Eye (tissue), 1 donor: ENCODE results near the gene KIF5C.

Experiments
- DNase-seq: peaks from one replicate; pipeline ENCODE4 v3.0.0-alpha.2; 2015

Gene KIF5C

GRCh38 chr2:148888003-148888501, 13.0 kb downstream of the KIF5C start:
- DNase-seq, result peak; percentile 72

DNA sequence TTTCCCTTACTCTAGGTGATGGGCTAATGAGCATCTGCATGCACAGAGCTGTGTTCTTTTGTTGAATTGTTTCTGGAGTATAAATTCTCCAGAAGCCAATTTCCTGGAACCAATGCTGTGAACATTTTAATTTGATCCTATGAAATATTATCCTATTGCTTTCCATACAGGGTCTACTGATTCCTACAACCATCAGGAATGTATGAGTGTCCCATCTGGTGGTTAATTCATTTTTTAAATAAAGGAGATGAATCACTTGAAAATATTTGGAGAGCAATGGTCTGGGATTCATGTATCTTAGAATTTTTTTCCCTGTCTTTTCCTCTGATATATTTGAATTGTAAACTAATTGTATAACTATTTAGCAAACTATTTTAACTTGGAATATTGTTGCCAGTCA, 14.0 kb downstream of the KIF5C start:
- DNase-seq, result no peak

DNA sequence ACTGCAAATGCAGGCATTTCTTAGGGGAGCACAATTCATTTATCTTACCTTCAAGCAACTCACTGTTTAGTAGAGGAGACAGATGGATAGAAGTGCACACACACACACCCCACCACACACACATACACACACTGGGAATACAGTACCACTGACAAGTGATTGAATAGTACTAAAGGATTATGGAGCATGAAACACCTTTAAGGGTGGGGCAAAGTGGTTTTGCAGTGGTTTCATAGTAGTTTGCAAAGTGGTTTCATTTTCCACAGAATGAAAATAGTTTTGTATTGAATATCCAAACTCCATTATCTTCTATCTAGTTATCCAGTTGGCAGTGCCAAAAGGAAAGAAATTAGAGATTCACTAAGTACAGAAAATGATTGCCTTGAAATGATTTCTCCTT, 18.9 kb downstream of the KIF5C start:
- no peak for DNase-seq

DNA sequence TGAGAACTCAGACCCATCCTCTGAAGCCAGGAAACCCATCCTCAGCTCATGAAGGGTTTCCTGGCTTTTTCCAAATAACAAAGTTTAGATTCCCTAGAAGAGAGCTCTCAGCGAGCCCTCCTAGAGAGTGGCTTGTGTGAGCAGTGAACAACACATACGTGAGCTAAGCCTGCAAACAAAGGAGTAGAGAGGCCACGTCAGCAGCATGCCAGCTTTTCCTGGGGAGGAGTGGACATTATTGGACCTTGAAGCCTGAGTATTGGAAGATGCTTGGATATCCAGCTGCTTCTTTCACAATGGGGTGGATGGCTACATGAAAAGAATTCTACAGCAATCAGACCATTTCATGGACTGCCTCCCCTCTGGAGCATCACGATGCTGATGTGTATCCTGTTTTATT, 21.1 kb downstream of the KIF5C start:
- DNase-seq, result no peak

DNA sequence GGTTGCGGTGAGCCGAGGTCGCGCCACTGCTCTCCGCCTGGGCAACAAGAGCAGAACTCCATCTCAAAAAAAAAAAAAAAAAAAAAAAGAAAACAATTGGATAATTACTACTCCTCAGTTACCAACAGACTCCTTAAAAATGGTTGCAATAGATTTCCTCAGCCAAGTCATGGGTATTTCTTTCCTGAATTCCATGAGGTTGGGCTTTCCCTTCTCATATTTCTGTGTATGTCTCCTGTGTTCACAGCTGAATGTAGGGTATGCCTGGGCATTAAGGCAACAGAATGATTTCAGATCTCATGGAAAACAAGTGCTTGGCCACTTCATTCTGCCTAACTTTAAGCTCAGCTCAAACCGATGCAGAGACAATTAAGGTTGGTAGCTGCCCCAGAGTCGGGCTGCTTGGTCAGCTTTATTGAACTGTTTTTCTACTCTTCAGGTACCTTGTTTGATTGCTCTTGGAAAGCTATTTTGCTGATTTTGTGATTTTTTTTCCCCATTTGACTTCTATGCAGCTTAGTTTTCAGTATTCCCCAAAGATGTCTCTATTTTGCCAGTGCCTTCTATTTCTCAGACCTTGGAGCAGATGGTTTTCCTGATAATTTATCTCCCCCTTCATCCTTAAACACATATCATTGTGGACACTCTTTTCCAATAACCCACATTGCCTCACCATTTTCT, 24.8 kb downstream of the KIF5C start:
- DNase-seq, result no peak

GRCh38 chr2:148900350-148900837, 25.4 kb downstream of the KIF5C start:
- DNase-seq, result peak; percentile 39

- peak; percentile 45 for DNase-seq
Measured at GRCh38 chr2:148901142-148901541, 26.1 kb downstream of the KIF5C start.

GRCh38 chr2:148902798-148903197, 27.8 kb downstream of the KIF5C start:
- no peak for DNase-seq

GRCh38 chr2:148903294-148903693, 28.3 kb downstream of the KIF5C start:
- DNase-seq, result no peak

DNA sequence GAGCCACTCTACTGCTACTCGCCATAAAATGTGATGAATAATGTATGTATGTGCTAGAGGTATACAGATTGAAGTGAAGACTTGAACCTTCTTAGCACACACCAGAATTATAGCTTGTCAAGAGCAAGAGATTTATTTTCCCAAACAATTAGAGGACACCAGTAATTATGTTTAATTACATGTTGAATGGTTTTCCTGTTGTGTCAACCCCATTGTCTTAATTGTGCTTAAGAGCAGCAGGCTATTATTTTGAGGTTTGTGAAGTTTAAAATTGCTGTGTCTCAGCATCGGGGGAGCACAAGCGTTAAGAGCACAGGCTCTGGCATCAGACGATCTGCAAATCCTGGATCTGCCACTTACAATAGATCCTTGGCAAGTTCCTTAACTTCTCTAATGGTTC, 29.0 kb downstream of the KIF5C start:
- no peak for DNase-seq

DNA sequence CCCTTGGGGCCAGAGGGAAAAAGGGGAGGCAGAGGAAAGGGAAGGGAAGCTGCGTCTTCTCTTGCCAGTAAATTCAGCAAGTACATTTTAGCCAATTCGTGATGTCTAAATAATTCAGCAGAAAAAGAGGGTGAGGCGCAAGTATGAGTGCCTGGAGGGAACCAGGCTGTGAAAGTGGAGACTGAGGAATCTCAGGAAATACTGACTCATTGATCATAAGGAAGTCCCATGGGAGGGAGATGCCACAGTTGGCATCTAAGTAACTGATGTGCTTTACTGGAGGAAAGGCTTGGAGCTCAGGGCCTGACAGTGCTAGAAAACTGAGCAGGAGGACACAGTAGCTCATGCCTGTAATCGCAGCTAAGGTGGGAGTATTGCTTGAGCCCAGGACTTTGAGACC, 31.1 kb downstream of the KIF5C start:
- DNase-seq, result no peak

DNA sequence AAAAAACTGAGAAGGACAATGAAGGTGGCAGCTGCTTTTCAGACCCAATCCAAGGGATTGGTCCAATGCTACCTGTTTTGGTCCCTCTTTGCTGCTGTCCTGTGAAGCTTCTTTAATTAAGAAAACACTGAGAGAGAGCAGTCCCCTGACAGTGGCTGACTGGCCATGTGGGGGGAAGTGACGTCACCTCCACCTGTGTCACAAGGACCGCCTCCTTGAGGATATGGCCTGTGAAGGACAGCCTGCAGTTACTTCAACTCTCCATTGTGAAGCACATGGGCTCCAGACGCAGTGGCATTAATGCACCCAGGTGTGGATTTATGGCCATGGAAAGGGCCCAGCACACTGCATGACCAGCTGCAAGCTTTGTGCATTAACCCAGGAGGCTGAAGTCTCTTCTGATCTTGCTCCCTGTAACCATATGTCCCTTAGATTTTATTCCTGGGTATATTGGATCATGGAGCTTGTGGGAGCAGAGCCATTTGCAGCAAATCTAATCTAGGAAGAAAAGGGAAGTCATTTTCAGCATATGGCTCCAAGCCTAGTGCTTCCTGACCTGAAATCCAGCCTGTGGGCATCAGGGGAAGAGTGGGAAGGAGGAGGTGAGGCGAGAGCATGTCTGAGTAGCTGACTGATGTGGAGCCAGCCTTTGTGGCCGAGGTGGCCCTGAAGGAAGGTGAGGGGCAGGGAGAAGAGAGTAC, 32.2 kb downstream of the KIF5C start:
- DNase-seq, result no peak

DNA sequence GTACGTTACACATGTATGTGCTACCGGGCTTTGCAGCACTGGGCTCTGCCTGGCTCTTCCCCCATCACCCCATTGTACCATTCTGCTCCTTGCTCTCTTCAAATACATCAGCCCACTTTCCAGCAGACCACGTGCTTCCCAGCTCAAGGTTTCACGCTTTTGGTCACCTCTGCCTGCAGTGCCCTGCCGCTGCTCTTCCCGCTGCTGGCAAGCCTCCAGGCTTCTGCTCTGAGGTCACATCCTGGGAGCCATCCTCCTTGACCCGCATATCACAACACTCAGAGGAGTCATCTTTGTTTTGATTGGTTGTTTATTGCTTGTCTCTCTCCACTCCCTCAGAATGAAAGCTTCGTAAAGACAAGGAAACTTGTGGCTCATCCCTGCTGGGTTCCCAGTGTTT, 34.1 kb downstream of the KIF5C start:
- no peak for DNase-seq

DNA sequence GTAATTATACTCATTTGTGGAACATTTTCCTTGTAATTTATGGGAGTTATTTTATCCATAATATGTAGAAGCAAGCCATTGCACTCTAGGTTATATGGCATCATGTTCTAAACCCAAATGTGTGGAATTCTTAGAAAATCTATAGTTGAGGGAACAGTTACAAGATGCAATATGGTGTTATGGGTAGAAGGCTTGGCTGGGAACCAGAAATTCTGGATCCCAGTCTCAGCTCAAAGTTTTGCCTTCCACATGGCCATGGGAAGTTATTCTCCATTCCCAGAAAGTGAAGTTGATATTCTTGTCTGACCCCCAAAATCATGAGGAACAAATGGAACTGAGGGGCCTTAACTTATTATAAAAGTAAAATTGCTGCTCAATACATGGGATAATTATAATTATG, 38.0 kb downstream of the KIF5C start:
- DNase-seq, result no peak

DNA sequence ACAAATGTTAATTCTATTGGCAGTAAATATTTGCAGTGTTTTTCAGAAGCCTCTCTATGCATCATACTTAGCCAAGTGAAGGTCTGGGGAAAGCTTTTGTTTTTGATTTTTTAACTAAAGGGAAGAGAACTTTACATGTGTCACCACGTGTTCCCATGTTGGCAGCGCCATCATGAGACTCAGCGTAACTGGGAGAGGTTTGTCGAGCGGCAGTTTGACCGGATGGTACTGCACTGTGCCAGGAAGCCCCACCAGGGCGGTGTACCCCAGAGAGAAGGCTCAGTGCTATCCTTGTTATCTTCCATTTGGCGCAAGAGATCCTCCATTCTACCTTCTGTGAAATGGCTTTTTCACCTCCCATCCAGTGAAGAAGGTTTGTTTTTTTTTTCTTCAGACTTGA, 38.5 kb downstream of the KIF5C start:
- no peak for DNase-seq

DNA sequence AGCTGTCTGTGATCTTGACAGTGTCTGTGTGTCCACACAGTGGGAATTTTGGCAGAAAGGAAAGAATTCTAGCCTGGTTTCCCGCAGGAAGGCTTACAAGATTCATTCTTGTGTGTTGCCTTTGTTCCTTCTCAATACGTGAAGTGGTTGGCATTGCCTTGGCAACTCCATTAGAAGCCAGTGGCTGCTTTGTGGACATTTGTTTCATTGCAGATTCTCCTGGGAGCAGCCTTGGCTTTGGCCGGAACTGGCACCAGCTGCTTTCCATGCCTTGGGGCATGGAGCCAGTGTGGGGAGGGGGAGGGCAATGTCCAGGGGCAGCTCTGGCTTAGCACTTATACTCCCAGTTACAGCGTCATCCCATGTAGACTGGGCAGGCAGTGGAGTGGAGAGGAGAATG, 39.4 kb downstream of the KIF5C start:
- no peak for DNase-seq

- DNase-seq, result no peak
Measured at GRCh38 chr2:148917431-148917830, 42.4 kb downstream of the KIF5C start.

DNA sequence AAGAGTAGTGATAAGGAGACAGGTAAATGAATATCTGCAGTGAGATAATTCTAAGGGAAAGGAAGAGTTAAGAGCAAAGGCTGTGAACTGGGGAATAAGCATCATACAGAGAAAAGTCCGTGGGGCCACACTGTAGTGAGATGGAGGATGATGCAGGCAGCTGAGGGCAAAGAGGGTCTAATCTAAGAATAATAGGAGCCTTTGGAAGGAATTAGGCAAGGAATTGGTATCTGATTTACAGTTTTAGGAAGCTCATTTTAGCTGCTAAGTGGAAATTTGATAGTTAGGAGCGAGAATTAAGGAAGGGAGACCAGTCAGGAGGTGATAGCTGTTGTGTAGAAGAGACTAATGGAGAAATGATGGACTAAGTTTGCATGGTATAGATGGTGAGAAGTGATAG, 43.5 kb downstream of the KIF5C start:
- DNase-seq, result no peak

- DNase-seq, result no peak
Measured at GRCh38 chr2:148920559-148920958, 45.5 kb downstream of the KIF5C start.

GRCh38 chr2:148922062-148922461, 47.0 kb downstream of the KIF5C start:
- DNase-seq, result no peak

GRCh38 chr2:148922776-148923475, 47.9 kb downstream of the KIF5C start:
- DNase-seq, result no peak

GRCh38 chr2:148924514-148925178, 49.6 kb downstream of the KIF5C start:
- no peak for DNase-seq

DNA sequence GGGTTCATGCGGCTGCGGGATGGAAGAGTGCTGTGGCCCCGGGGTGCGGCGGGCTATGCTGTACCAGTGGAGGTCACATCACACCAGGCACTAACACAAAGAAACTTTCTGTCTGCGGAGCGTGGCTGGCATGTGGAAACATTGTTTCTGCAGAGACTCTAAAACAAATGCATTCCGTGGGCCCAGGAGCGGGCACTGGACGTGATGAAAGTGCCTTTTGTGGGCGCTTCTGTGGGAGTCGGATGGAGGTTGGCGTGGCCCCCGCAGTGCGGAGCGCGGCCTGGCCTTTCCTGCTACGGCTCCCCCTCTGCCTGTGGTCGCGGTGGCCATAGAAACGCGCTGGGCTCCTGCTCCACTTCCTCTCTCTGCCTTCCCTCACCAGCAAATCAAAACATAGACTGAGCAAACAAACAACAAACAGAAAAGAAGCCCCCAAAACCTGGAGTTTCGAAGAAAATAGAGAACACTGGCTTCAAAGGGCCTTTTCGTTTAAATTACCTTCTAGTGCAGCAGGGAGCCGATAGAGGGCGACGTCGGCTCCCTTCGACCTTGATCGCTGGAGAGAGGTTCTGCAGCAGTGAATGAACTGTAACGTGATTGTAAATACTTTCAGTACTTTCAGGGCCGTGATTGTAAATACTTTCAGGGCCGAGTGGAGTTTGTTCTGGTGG, 51.4 kb downstream of the KIF5C start:
- peak; percentile 69 for DNase-seq
